Measurements from ENCODE around the gene C2orf81.

GRCh38 chr2:74373221-74373676 lies 48.2 kb downstream of the C2orf81 start:
- TF ChIP-seq CTCF (IDR thresholded peaks at IDR 0.05) (no peak), POLR2A (IDR thresholded peaks at IDR 0.05) (no peak), POLR2AphosphoS5 (IDR thresholded peaks at IDR 0.05) (peak in 1 of 3 donors; percentile 25), EP300 (IDR thresholded peaks at IDR 0.05) (no peak)
